HepG2 (cell line): ENCODE data around the gene MYADML2. TPM values are rescaled to one million over a fixed set of nuclear protein-coding genes. Genes with fewer than 3 reads are reported as not detected.
A peak's percentile ranks its signal among the peaks of the same experiment; 100 is the strongest.

Experiments used
- DR1 ChIP-seq: sonication (generic); formaldehyde crosslinking; IDR thresholded peaks from 2 replicates; pipeline ENCODE4 v1.8.0; 2021; ENCODE audit warnings: mild to moderate bottlenecking, missing genetic modification reagents, inconsistent platforms
- HES4 ChIP-seq: sonication (generic); formaldehyde crosslinking; IDR thresholded peaks from 2 replicates; pipeline ENCODE4 v1.9.0; 2021; ENCODE audit warnings: mild to moderate bottlenecking, missing genetic modification reagents, borderline replicate concordance
- IRX3 ChIP-seq: sonication (generic); formaldehyde crosslinking; IDR thresholded peaks from 2 replicates; pipeline ENCODE4 v1.8.1; 2023; ENCODE audit warnings: mild to moderate bottlenecking, low read depth, missing genetic modification reagents, borderline replicate concordance
- NONO ChIP-seq, 2 experiments: fragments of 450-650 bp in 1 of 2; sonication (generic) in 1 of 2; formaldehyde crosslinking in 1 of 2; IDR thresholded peaks in 1 of 2; conservative IDR thresholded peaks in 1 of 2; 2 replicates each; pipeline versions ENCODE4 v1.6.1 to v1.8.0; 2017 to 2022; ENCODE audit warnings: mild to moderate bottlenecking in 1 of 2, missing genetic modification reagents in 1 of 2, moderate library complexity in 1 of 2
- POLR2A ChIP-seq, 2 experiments: IDR thresholded peaks; 2 replicates each; pipeline ENCODE4 v1.6.1; 2011; ENCODE audit warnings: low read depth in 2 of 2, low read length in 2 of 2, mild to moderate bottlenecking in 1 of 2, moderate library complexity in 1 of 2; ENCODE audit not compliant: insufficient read depth in 1 of 2
- PPARG ChIP-seq: conservative IDR thresholded peaks from 2 replicates; pipeline ENCODE4 v1.6.1; 2016; ENCODE audit warnings: missing biosample characterization, missing genetic modification reagents
- SETDB1 ChIP-seq: sonication (generic); formaldehyde crosslinking; IDR thresholded peaks from 2 replicates; pipeline ENCODE4 v1.5.1; 2020; ENCODE audit warnings: missing genetic modification reagents, mild to moderate bottlenecking, borderline replicate concordance
- SIN3A ChIP-seq: IDR thresholded peaks from 2 replicates; pipeline ENCODE4 v1.6.1; 2011; ENCODE audit warnings: low read depth, mild to moderate bottlenecking, control low read depth, low read length, borderline replicate concordance
- STAG1 ChIP-seq: sonication (generic); formaldehyde crosslinking; IDR thresholded peaks from 2 replicates; pipeline ENCODE4 v1.4.0; 2020; ENCODE audit warnings: missing genetic modification reagents
- TCF7 ChIP-seq: sonication (generic); IDR thresholded peaks from 2 replicates; pipeline ENCODE4 v1.6.1; 2016; ENCODE audit warnings: antibody characterized with exemption, low read depth
- ZMAT3 ChIP-seq: sonication (generic); formaldehyde crosslinking; conservative IDR thresholded peaks from 2 replicates; pipeline ENCODE4 v1.7.0; 2021; ENCODE audit warnings: missing genetic modification reagents
- ZNF232 ChIP-seq: sonication (generic); formaldehyde crosslinking; IDR thresholded peaks from 2 replicates; pipeline ENCODE4 v1.4.0; 2020; ENCODE audit warnings: missing genetic modification reagents, borderline replicate concordance
- ZNF30 ChIP-seq: sonication (generic); formaldehyde crosslinking; IDR thresholded peaks from 2 replicates; pipeline ENCODE4 v1.5.0; 2020; ENCODE audit warnings: mild to moderate bottlenecking, missing genetic modification reagents
- ZNF552 ChIP-seq: sonication (generic); formaldehyde crosslinking; IDR thresholded peaks from 2 replicates; pipeline ENCODE4 v1.9.0; 2022; ENCODE audit warnings: missing genetic modification reagents, mild to moderate bottlenecking, borderline replicate concordance
- polyA plus RNA-seq, 8 experiments: library from polyadenylated mRNA; depleted of rRNA in 3 of 8; stranded (reverse) in 7 of 8; unstranded in 1 of 8; fragments of >200 nt; fragmentation: Illumina TruSeq in 4 of 8; extraction: Trizol in 4 of 8; gene quantifications; 2 replicates each; pipeline versions ENCODE4 v1.2.1 to v1.2.3, GENCODE V29; 2011 to 2016; ENCODE audit warnings: low read depth in 4 of 8, missing spikeins in 1 of 8, mixed read lengths in 1 of 8; ENCODE audit not compliant: insufficient read depth in 1 of 8
- total RNA-seq, 5 experiments: library from RNA; depleted of rRNA; stranded (reverse); fragments of >200 nt; fragmentation: Illumina TruSeq; extraction: Trizol; gene quantifications; 2 replicates each; pipeline ENCODE4 v1.2.3, GENCODE V29; 2016; ENCODE audit warnings: low read depth in 1 of 5
- TF ChIP-seq, protein P1 (sequence below): sonication (generic); formaldehyde crosslinking; conservative IDR thresholded peaks from 2 replicates; pipeline ENCODE4 v1.8.1; 2023; ENCODE audit warnings: missing genetic modification reagents
- TF ChIP-seq, protein P2 (sequence below): sonication (generic); formaldehyde crosslinking; IDR thresholded peaks from 2 replicates; pipeline ENCODE4 v1.8.0; 2022; ENCODE audit warnings: mild to moderate bottlenecking, missing genetic modification reagents, borderline replicate concordance
- TF ChIP-seq, protein P3 (sequence below): sonication (generic); formaldehyde crosslinking; IDR thresholded peaks from 2 replicates; pipeline ENCODE4 v1.5.1; 2020; ENCODE audit warnings: mild to moderate bottlenecking, missing genetic modification reagents
- TF ChIP-seq, protein P4 (sequence below): IDR thresholded peaks from 2 replicates; pipeline ENCODE4 v1.6.1; 2016; ENCODE audit warnings: missing genetic modification reagents, missing compliant biosample characterization
- TF ChIP-seq, protein P5 (sequence below): sonication (generic); formaldehyde crosslinking; IDR thresholded peaks from 2 replicates; pipeline ENCODE4 v1.5.0; 2020; ENCODE audit warnings: mild to moderate bottlenecking, missing genetic modification reagents

Gene MYADML2
- total and polyA plus RNA-seq, 2 of the 13 experiments (the other 11 are each of a cell fraction or from before 2014, with no cell fraction given): not detected

DNA sequence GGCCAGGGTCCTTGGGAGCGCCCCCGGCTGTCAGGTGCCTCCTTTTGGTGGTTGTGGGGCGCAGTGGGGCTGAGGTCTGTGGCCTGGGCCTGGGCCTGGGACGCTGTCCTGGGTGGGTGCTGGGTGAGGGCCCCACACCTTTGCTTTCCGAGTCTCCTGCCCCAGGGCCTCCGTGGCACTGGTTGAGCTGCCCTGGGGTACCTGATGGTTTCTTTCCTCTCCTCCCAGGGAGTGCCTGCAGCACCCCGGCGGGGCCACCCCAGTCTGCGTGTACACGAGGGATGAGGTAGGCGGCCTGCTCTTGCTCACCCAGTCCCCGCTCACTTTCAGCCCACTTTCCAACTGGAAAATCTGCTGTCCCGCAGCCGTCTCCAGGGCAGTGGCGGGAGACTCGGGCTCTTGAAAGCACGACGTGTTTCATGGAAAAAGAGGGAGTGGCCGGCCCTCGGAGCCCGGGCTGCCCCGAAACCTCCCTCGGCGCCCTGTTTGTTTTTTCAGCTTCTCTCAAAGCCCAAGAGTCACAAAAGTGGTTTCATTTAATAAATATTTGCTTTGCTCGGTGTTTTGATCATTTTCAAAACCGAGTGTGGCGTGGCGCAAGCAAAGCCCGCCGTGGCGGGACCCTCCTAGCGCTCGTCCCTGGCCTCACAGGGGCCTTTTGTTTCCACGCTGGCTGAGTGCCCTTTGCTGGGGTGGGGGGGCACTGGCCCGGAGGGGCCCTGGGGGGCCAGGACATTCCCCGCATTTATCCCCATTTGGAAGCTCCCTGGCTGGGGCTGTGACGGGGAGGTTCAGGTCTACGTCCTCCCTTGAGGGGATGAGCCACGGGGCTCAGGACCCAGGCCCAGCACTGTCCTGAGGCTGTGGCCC, 47.8 kb upstream of the MYADML2 start (continued):
- TF ChIP-seq ZMAT3 (CRISPR knock-in tag) (peak; percentile 2; the same call in 1 of the 2 replicates), ZNF552 (no peak), ZNF232 (peak; percentile 38; the same call in 1 of the 2 replicates), TCF7 (peak; percentile 96), PPARG (CRISPR knock-in tag) (0 out of 2 replicates have a peak, but pooled peaks have one; percentile 31), POLR2A (IDR thresholded peaks at IDR 0.05; ENCODE audit: insufficient read depth in 1 of 2, low read depth in 2 of 2, low read length in 2 of 2) (0 out of 4 replicates have a peak, but pooled peaks of 1 of the 2 experiments have one; percentile 16), NONO (IDR thresholded peaks at IDR 0.05) (no peak), NONO (CRISPR knock-in tag; conservative IDR thresholded peaks at IDR 0.05) (no peak), DR1 (peak; percentile 82), HES4 (CRISPR knock-in tag) (no peak), SETDB1 (no peak), ZNF30 (peak; percentile 92), STAG1 (peak; percentile 10; the same call in 1 of the 2 replicates), IRX3 (CRISPR knock-in tag) (0 out of 2 replicates have a peak, but pooled peaks have one; percentile 1), SIN3A (0 out of 2 replicates have a peak, but pooled peaks have one; percentile 27)
- TF ChIP-seq, protein P1, sequence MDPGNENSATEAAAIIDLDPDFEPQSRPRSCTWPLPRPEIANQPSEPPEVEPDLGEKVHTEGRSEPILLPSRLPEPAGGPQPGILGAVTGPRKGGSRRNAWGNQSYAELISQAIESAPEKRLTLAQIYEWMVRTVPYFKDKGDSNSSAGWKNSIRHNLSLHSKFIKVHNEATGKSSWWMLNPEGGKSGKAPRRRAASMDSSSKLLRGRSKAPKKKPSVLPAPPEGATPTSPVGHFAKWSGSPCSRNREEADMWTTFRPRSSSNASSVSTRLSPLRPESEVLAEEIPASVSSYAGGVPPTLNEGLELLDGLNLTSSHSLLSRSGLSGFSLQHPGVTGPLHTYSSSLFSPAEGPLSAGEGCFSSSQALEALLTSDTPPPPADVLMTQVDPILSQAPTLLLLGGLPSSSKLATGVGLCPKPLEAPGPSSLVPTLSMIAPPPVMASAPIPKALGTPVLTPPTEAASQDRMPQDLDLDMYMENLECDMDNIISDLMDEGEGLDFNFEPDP (CRISPR knock-in tag): peak; percentile 96
- TF ChIP-seq, protein P2, sequence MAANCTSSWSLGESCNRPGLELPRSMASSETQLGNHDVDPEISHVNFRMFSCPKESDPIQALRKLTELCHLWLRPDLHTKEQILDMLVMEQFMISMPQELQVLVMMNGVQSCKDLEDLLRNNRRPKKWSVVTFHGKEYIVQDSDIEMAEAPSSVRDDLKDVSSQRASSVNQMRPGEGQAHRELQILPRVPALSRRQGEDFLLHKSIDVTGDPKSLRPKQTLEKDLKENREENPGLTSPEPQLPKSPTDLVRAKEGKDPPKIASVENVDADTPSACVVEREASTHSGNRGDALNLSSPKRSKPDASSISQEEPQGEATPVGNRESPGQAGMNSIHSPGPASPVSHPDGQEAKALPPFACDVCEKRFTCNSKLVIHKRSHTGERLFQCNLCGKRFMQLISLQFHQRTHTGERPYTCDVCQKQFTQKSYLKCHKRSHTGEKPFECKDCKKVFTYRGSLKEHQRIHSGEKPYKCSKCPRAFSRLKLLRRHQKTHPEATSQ (CRISPR knock-in tag): peak; percentile 75
- TF ChIP-seq, protein P3, sequence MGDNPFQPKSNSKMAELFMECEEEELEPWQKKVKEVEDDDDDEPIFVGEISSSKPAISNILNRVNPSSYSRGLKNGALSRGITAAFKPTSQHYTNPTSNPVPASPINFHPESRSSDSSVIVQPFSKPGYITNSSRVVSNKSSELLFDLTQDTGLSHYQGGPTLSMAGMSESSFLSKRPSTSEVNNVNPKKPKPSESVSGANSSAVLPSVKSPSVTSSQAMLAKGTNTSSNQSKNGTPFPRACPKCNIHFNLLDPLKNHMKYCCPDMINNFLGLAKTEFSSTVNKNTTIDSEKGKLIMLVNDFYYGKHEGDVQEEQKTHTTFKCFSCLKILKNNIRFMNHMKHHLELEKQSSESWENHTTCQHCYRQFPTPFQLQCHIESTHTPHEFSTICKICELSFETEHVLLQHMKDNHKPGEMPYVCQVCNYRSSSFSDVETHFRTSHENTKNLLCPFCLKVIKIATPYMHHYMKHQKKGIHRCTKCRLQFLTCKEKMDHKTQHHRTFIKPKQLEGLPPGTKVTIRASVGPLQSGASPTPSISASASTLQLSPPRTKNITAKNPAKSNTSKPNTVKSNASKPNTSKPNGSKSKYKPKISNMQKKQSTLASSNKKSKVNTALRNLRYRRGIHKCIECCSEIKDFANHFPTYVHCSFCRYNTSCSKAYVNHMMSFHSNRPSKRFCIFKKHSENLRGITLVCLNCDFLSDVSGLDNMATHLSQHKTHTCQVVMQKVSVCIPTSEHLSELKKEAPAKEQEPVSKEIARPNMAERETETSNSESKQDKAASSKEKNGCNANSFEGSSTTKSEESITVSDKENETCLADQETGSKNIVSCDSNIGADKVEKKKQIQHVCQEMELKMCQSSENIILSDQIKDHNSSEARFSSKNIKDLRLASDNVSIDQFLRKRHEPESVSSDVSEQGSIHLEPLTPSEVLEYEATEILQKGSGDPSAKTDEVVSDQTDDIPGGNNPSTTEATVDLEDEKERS (CRISPR knock-in tag): peak; percentile 61
- TF ChIP-seq, protein P4, sequence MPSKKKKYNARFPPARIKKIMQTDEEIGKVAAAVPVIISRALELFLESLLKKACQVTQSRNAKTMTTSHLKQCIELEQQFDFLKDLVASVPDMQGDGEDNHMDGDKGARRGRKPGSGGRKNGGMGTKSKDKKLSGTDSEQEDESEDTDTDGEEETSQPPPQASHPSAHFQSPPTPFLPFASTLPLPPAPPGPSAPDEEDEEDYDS: peak; percentile 57; the same call in 1 of the 2 replicates
- TF ChIP-seq, protein P5, sequence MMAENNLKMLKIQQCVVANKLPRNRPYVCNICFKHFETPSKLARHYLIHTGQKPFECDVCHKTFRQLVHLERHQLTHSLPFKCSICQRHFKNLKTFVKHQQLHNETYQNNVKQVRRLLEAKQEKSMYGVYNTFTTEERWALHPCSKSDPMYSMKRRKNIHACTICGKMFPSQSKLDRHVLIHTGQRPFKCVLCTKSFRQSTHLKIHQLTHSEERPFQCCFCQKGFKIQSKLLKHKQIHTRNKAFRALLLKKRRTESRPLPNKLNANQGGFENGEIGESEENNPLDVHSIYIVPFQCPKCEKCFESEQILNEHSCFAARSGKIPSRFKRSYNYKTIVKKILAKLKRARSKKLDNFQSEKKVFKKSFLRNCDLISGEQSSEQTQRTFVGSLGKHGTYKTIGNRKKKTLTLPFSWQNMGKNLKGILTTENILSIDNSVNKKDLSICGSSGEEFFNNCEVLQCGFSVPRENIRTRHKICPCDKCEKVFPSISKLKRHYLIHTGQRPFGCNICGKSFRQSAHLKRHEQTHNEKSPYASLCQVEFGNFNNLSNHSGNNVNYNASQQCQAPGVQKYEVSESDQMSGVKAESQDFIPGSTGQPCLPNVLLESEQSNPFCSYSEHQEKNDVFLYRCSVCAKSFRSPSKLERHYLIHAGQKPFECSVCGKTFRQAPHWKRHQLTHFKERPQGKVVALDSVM (CRISPR knock-in tag): peak; percentile 42
